ENCODE measurements around the gene PDE4D. TPM values are rescaled to one million over a fixed set of nuclear protein-coding genes. Genes with fewer than 3 reads are reported as not detected.

PDE4D gene
- total and polyA plus RNA-seq, 2 of the 4 experiments (the other 2 are of a cell fraction), result 1.4 to 7.9 TPM

GRCh38 chr5:58969795-58970194, 923.7 kb downstream of the PDE4D start:
- in situ Hi-C loops (cut with MboI; ENCODE audit: low sequenced_read_pairs), result no loop called here
- H2BK20ac ChIP-seq (ENCODE audit: low read depth, low read length), result no peak overlapping the region
- no peaks in the 10 kb centered on the region for H3K9me3 ChIP-seq (ENCODE audit: control insufficient read depth, insufficient read depth, low read length)
- no peak overlapping the region for H3K4ac ChIP-seq (ENCODE audit: low read depth, low read length)
- H3K14ac ChIP-seq (replicated peaks; ENCODE audit: low read depth, low read length), result no peak overlapping the region
- intact Hi-C loops (cut with micrococcal nuclease), result loop anchor here (5.0 kb wide), 1 partner anchor 1873 kb away; the partner anchor contains the start of gene ELOVL7
- H3K4me3 ChIP-seq (ENCODE audit: insufficient read depth, low read depth, low read length), result no peak overlapping the region
- H3K9ac ChIP-seq (ENCODE audit: low read depth, low read length), result no peak overlapping the region
- H3K9me1 ChIP-seq (ENCODE audit: insufficient read depth, low read length), result no peaks in the 10 kb centered on the region
- DNase-seq, result no peak
- H3K27ac ChIP-seq (ENCODE audit: insufficient read depth, low read length), result no peak overlapping the region
- H2BK120ac ChIP-seq (ENCODE audit: low read depth, low read length), result no peak overlapping the region
- no peak overlapping the region for H2BK15ac ChIP-seq (ENCODE audit: low read depth, low read length)
- dilution Hi-C loops (cut with HindIII; ENCODE audit: low sequenced_read_pairs, unreplicated experiment), result no loop called here
- H3K56ac ChIP-seq (ENCODE audit: extremely low read depth, insufficient read depth, low read length), result no peak overlapping the region
- POLR2A ChIA-PET (ENCODE audit: unreplicated experiment), result no interaction called here
- H3K27me3 ChIP-seq (ENCODE audit: control insufficient read depth, insufficient read depth, low read length), result peaks cover 2% of the 10 kb centered on the region
- TF ChIP-seq CTCF (conservative IDR thresholded peaks at IDR 0.05; ENCODE audit: low read depth, low read length) (no peak), RAD21 (IDR thresholded peaks at IDR 0.05; ENCODE audit: low read length) (no peak), POLR2A (IDR thresholded peaks at IDR 0.05; ENCODE audit: low read depth, low read length) (no peak), MAFK (IDR thresholded peaks at IDR 0.05; ENCODE audit: low read depth, low read length) (no peak), MAZ (IDR thresholded peaks at IDR 0.05; ENCODE audit: borderline replicate concordance, low read depth, low read length) (no peak), ELK1 (IDR thresholded peaks at IDR 0.05; ENCODE audit: borderline replicate concordance, low read depth, low read length) (no peak), BHLHE40 (IDR thresholded peaks at IDR 0.05; ENCODE audit: low read depth, low read length) (no peak), CHD1 (IDR thresholded peaks at IDR 0.05; ENCODE audit: low read depth, low read length) (no peak), CEBPB (IDR thresholded peaks at IDR 0.05; ENCODE audit: low read depth, low read length) (no peak)
- no CpG with 5 or more reads among the region's 2 CpGs for WGBS, 2 experiments (ENCODE audit: extremely low coverage in 2 of 2, insufficient read length in 1 of 2)
- no peak overlapping the region for H4K5ac ChIP-seq (ENCODE audit: low read depth, low read length)
- H3K4me2 ChIP-seq (ENCODE audit: low read depth, low read length), result no peak overlapping the region
- no peak overlapping the region for H2AK9ac ChIP-seq (replicated peaks; ENCODE audit: low read depth, low read length, poor library complexity)
- no peak overlapping the region for H3K23ac ChIP-seq (ENCODE audit: low read depth, low read length)
- no peak overlapping the region for H2AK5ac ChIP-seq (ENCODE audit: low read depth, low read length)
- no peak overlapping the region for H3K18ac ChIP-seq (ENCODE audit: low read depth, low read length)
- no TSS peak for BruUV-seq (replicated peaks)
- H4K8ac ChIP-seq (ENCODE audit: low read depth in 2 of 2, low read length in 2 of 2), result no peak overlapping the region
- no peak overlapping the region for H2AFZ ChIP-seq (replicated peaks; ENCODE audit: low read length, poor library complexity)
- no peak overlapping the region for H4K91ac ChIP-seq (ENCODE audit: insufficient read depth, low read depth, low read length)
- CTCF ChIA-PET, result interaction anchor here (1.8 kb wide), 1 partner anchor 15 kb away, joined by 5 read pairs; no protein-coding TSS in a partner anchor
- H4K20me1 ChIP-seq (ENCODE audit: insufficient read depth, low read length), result no peaks in the 10 kb centered on the region
- peaks cover 15% of the 10 kb centered on the region for H3K36me3 ChIP-seq (ENCODE audit: control insufficient read depth, insufficient read depth, low read length)
- H2BK5ac ChIP-seq (ENCODE audit: low read depth, low read length, poor library complexity, severe bottlenecking), result no peak overlapping the region
- ATAC-seq (ENCODE audit: low read depth), result no peak
- H3K4me1 ChIP-seq (ENCODE audit: control insufficient read depth, insufficient read depth, low read length), result no peaks in the 10 kb centered on the region
- no peaks in the 10 kb centered on the region for H3K79me1 ChIP-seq (ENCODE audit: low read depth in 1 of 2, low read length in 2 of 2)

Data from IMR-90 (cell line).